ENCODE results near the gene CAMP. TPM values are rescaled to one million over a fixed set of nuclear protein-coding genes. Genes with fewer than 3 reads are reported as not detected.

The CAMP gene
- total RNA-seq, 3 donors from 2014 or later: not detected

DNA sequence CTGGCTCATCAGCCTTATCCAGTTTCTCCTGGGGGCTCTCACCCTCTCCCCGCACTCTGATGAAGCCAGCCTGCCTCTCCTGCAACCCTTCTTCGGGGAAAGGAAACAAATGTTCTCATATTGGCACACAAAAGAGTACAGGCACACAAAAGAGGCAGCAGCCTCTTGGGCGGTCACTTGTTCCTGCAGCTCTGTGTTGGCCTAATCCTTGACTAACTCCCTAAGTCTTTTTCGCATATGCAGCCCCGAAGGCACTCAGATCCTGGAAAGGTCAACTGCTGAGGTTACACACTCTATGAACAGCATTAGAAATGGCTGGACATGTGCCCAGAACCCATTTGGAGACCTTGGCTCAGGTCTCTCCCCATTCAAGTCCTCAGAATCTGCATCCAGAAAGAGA lies 7.4 kb upstream of the CAMP start:
- intact Hi-C loops (cut with DNase I, micrococcal nuclease): no loop called here
- no peaks in the 10 kb centered on the region for H3K9me3 ChIP-seq
- no peak overlapping the region for H3K4me3 ChIP-seq
- peak; percentile 34 for ATAC-seq
- H3K4me1 ChIP-seq (ENCODE audit: low read depth): no peaks in the 10 kb centered on the region
- peak in 1 of 3 donors; percentile 29 for DNase-seq
- no peaks in the 10 kb centered on the region for H3K36me3 ChIP-seq (ENCODE audit: low read depth)
- TF ChIP-seq, protein P1, sequence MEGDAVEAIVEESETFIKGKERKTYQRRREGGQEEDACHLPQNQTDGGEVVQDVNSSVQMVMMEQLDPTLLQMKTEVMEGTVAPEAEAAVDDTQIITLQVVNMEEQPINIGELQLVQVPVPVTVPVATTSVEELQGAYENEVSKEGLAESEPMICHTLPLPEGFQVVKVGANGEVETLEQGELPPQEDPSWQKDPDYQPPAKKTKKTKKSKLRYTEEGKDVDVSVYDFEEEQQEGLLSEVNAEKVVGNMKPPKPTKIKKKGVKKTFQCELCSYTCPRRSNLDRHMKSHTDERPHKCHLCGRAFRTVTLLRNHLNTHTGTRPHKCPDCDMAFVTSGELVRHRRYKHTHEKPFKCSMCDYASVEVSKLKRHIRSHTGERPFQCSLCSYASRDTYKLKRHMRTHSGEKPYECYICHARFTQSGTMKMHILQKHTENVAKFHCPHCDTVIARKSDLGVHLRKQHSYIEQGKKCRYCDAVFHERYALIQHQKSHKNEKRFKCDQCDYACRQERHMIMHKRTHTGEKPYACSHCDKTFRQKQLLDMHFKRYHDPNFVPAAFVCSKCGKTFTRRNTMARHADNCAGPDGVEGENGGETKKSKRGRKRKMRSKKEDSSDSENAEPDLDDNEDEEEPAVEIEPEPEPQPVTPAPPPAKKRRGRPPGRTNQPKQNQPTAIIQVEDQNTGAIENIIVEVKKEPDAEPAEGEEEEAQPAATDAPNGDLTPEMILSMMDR (IDR thresholded peaks at IDR 0.05): no peak

DNA sequence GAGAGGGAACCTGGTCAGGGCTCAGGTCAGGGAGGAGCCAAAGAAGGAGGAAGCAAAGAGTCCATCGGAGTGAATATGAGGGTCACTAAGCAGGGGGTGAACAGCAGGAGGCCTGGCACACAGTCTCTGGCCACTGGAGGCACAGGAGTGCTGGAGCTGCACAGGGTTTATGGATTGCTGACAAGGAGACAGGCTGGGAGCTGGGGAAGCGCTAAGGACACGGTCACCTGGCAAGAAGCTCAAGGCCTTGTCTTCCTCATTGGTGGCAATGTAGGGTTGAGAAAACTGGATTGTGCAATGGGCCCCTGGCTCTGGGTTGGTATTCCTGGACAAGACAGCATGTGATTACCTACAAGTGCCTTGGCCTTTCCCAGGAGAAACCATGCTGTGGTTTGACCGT lies 5.8 kb upstream of the CAMP start:
- no peak overlapping the region for H3K4me3 ChIP-seq
- TF ChIP-seq, protein P1 (IDR thresholded peaks at IDR 0.05): no peak
- ATAC-seq (no peak), DNase-seq (no peak)
- intact Hi-C loops (cut with DNase I, micrococcal nuclease): no loop called here
- H3K36me3 ChIP-seq (ENCODE audit: low read depth): no peaks in the 10 kb centered on the region
- H3K9me3 ChIP-seq: no peaks in the 10 kb centered on the region
- no peaks in the 10 kb centered on the region for H3K4me1 ChIP-seq (ENCODE audit: low read depth)

DNA sequence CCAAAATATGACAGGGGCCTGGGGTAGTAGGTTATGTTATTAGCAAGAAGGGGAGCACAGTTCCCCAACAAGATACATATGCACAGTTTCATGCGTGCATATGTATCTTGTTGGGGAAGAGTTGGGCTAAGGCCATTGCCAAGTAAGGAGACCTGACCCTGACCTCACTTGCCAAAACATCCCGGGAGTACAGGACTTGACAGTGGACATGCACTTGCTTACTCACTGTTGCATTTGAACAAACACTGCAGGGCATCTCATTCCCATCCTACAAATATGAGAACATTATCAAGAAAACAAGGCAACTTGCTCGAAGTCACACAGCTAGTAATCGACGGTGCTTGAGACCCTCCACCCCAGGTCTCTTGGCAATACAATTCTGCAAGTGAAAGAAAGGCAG lies 4.8 kb upstream of the CAMP start:
- ATAC-seq (no peak), DNase-seq (no peak)
- Histone ChIP-seq H3K9me3 (no peaks in the 10 kb centered on the region), H3K4me3 (no peak overlapping the region), H3K36me3 (ENCODE audit: low read depth) (no peaks in the 10 kb centered on the region), H3K4me1 (ENCODE audit: low read depth) (no peaks in the 10 kb centered on the region)
- TF ChIP-seq, protein P1 (IDR thresholded peaks at IDR 0.05): no peak
- intact Hi-C loops (cut with DNase I, micrococcal nuclease): no loop called here

DNA sequence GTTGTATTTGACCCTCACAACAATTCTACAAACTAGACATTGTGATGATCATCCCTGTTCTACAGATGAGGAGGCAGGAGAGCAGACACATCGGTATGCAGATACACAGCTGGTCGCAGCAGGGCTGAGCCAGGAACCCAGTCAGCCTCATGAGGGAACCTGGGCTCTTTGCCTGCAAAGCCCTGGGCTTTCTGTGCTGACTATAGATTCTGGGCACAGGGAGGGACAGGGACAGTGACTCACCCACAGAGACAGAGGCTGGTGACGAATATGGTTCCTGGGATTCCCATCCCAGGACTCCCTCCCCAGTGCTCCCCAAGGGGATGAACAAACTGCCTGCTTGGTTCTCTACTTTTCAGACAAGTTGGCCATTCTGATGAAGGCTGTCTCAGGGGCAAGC lies 3.8 kb upstream of the CAMP start:
- ATAC-seq: no peak

DNA sequence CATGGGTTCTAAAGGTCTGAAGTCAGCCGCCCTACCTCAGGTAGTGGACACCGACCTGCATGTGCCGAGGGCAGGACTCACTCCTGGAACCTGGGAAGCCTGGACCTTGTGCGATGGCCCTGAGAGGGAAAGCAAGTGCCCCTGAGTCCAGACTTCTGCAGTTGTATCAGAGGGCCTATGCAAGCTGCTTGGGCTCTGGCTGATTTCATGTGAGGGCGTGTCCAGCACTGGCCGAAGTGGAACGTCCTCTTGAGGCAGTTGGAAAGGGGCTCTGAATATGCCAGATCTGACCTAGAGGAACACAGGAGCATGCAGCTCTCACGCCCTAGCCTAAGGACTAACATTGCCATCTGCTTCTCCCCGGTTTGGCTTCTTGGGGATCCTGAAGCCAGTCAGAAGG lies 2.5 kb upstream of the CAMP start:
- no peaks in the 10 kb centered on the region for H3K36me3 ChIP-seq (ENCODE audit: low read depth)
- H3K9me3 ChIP-seq: no peaks in the 10 kb centered on the region
- TF ChIP-seq, protein P1 (IDR thresholded peaks at IDR 0.05): no peak
- no peak for DNase-seq
- intact Hi-C loops (cut with DNase I, micrococcal nuclease): no loop called here
- ATAC-seq: no peak
- H3K4me3 ChIP-seq: no peak overlapping the region
- no peaks in the 10 kb centered on the region for H3K4me1 ChIP-seq (ENCODE audit: low read depth)

More for the DNA sequence above, 3.8 kb upstream of the CAMP start:
- no peak for DNase-seq
- Histone ChIP-seq H3K4me1 (ENCODE audit: low read depth) (no peaks in the 10 kb centered on the region), H3K9me3 (no peaks in the 10 kb centered on the region), H3K36me3 (ENCODE audit: low read depth) (no peaks in the 10 kb centered on the region), H3K4me3 (no peak overlapping the region)
- intact Hi-C loops (cut with DNase I, micrococcal nuclease): no loop called here
- TF ChIP-seq, protein P1 (IDR thresholded peaks at IDR 0.05): no peak

DNA sequence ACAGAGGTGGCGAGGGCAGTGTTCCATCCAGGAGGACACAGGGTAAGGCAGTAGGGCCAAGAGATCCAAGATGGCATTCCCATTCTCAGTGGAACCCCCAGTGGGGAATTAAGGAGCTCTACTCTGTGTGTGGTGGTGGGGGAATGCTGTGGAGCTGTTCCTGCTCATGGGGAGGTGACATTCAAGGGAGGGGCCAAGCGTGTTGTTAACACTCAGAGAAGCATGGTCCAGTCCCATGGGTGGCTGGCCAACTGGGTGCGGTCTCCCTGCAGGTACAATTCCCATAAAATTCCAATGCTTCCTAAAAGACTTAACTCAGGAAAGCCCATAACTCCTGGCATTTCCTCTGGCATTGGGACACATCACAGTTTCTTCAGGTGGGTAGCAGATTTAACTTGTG lies 2.3 kb downstream of the CAMP start:
- peak in 1 of 3 donors; percentile 52 for DNase-seq
- TF ChIP-seq, protein P1 (IDR thresholded peaks at IDR 0.05): no peak
- no peaks in the 10 kb centered on the region for H3K36me3 ChIP-seq (ENCODE audit: low read depth)
- no peak overlapping the region for H3K4me3 ChIP-seq
- ATAC-seq: peak; percentile 57
- no peaks in the 10 kb centered on the region for H3K9me3 ChIP-seq
- intact Hi-C loops (cut with DNase I, micrococcal nuclease): no loop called here
- H3K4me1 ChIP-seq (ENCODE audit: low read depth): no peaks in the 10 kb centered on the region
